ENCODE measurements around the gene GIMAP6.

DNA sequence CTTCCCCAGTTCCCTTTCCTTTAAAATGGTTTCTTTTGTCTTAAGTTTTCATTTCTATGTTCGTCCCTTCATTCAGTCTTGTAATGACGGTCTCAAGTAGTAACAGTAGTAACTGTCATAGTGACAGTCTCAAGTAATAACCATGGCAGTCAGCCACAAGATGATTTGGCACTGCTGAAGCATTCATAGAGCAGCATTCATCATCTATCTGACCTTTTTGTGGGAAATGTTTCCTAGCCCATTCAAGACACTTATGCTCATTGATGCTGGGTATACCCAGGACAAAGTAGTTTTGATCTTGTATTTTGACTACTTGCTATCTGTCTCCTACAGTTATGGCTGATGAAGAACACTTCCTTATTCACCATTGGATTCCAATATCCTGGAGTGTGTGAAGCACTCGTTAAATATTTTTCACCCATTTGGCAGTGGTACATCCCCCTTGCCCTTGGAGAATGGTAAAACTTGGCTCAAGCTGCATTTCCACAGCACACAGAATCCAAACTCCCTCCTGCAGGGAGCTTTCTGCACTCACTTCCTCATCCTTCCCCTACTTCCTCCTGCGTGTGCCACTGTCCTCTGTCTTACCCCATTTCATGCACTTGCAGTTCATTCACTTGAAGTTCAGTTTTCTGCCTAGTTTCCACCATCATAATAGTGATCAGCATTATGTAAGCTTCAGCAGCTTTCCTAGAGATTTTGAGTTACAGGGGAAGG, 46.0 kb downstream of the GIMAP6 start:
- TF ChIP-seq CTCF (IDR thresholded peaks at IDR 0.05) (no peak), POLR2A (IDR thresholded peaks at IDR 0.05) (no peak)
